DND-41 (cell line): ENCODE measurements around the gene TEFM.
"Not testable (repeated sequence)": the region's sequence is repeated elsewhere in the genome, so short reads cannot be mapped to it uniquely, and the experiment has no call there.

ENCODE experiments used
- ATAC-seq: fragments of 200-7000 bp; cut with Tn5 transposase; 3 replicates; pipeline ENCODE4 v1.9.1; 2021; ENCODE audit warnings: low read depth; ENCODE audit not compliant: insufficient read depth
- DNase-seq: peaks from one replicate; pipeline ENCODE4 v3.0.0-alpha.2; 2020
- H2AFZ ChIP-seq: 2 replicates; pipeline ENCODE4 v1.6.0; 2012; ENCODE audit warnings: low read depth, low read length
- H3K27ac ChIP-seq: 2 replicates; pipeline ENCODE4 v1.5.1; 2012; ENCODE audit warnings: low read length, inconsistent platforms
- H3K27me3 ChIP-seq: fragments of 200-600 bp; sonication (generic); 2 replicates; pipeline ENCODE4 v1.6.0; 2012; ENCODE audit warnings: low read length, mild to moderate bottlenecking, inconsistent platforms; ENCODE audit not compliant: insufficient read depth, poor library complexity
- H3K36me3 ChIP-seq: 2 replicates; pipeline ENCODE4 v1.5.1; 2012; ENCODE audit warnings: low read length, inconsistent platforms; ENCODE audit not compliant: insufficient read depth
- H3K4me1 ChIP-seq: 2 replicates; pipeline ENCODE4 v1.5.1; 2012; ENCODE audit warnings: mild to moderate bottlenecking, low read length; ENCODE audit not compliant: insufficient read depth
- H3K4me2 ChIP-seq: 2 replicates; pipeline ENCODE4 v1.6.0; 2012; ENCODE audit warnings: mild to moderate bottlenecking, moderate library complexity, low read length, inconsistent platforms; ENCODE audit not compliant: insufficient read depth
- H3K4me3 ChIP-seq, 2 experiments: fragments of 200-600 bp in 1 of 2; shearing (Covaris generic) in 1 of 2; 2 replicates each; pipeline ENCODE4 v1.5.1; 2012 to 2016; ENCODE audit warnings: inconsistent platforms in 2 of 2, low read length in 2 of 2, mild to moderate bottlenecking in 2 of 2, low read depth in 1 of 2, moderate library complexity in 1 of 2
- H3K79me2 ChIP-seq: 2 replicates; pipeline ENCODE4 v1.6.0; 2012; ENCODE audit warnings: low read length, inconsistent platforms; ENCODE audit not compliant: insufficient read depth
- H3K9ac ChIP-seq: 2 replicates; pipeline ENCODE4 v1.6.0; 2012; ENCODE audit warnings: low read depth, mild to moderate bottlenecking, inconsistent platforms, low read length, moderate library complexity
- H3K9me3 ChIP-seq: 2 replicates; pipeline ENCODE4 v1.5.1; 2012; ENCODE audit warnings: low read length, moderate library complexity, mild to moderate bottlenecking, inconsistent platforms; ENCODE audit not compliant: insufficient read depth, severe bottlenecking
- H4K20me1 ChIP-seq: 2 replicates; pipeline ENCODE4 v1.6.0; 2012; ENCODE audit warnings: low read length; ENCODE audit not compliant: insufficient read depth
- CTCF ChIP-seq: IDR thresholded peaks from 2 replicates; pipeline ENCODE4 v1.5.1; 2012; ENCODE audit warnings: borderline replicate concordance, low read length, moderate library complexity, mild to moderate bottlenecking; ENCODE audit not compliant: poor library complexity, severe bottlenecking; ENCODE audit errors: extremely low read depth
- EZH2 ChIP-seq: IDR thresholded peaks from 3 replicates; pipeline ENCODE4 v1.6.1; 2012; ENCODE audit warnings: borderline replicate concordance, low read depth, mild to moderate bottlenecking, moderate library complexity, low read length, inconsistent platforms; ENCODE audit not compliant: severe bottlenecking

The TEFM gene

GRCh38 chr17:30942308-30943079, 36.5 kb upstream of the TEFM start:
- Histone ChIP-seq H3K9me3 (no peaks in the 10 kb centered on the region), H4K20me1 (no peaks in the 10 kb centered on the region)

GRCh38 chr17:30939051-30939689, 33.1 kb upstream of the TEFM start:
- TF ChIP-seq EZH2, result no peak
- no peak for TF ChIP-seq CTCF

More at GRCh38 chr17:30942308-30943079, 36.5 kb upstream of the TEFM start:
- Histone ChIP-seq H3K4me3 (no peak overlapping the region), H3K4me1 (peaks cover 4% of the 10 kb centered on the region; the same call in 1 of the 2 replicates), H3K27ac (no peak overlapping the region), H3K79me2 (no peaks in the 10 kb centered on the region), H3K9ac (no peak overlapping the region), H3K4me2 (no peak overlapping the region), H2AFZ (no peak overlapping the region), H3K36me3 (no peaks in the 10 kb centered on the region), H3K27me3 (no peaks in the 10 kb centered on the region)
- DNase-seq (no peak), ATAC-seq (no peak)
- TF ChIP-seq CTCF (no peak), EZH2 (no peak)

DNA sequence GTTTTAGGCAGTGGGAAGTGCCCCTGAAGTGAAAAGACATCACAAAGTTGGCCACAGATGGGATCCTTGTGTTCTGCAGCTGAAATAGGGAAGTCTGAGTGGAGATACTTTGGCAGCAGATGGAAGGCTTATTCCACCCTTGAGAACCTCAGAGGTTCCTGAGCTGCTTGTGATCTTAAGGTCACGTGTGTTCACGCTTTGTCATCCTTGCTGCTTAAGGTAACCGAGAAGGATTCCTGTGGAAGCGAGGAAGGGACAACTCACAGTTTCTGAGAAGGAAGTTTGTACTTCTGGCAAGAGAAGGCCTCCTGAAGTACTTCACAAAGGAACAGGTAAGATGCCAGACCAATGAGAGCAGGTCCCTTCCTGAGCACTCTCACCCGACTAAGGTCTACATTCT, 27.9 kb upstream of the TEFM start:
- DNase-seq (no peak), ATAC-seq (no peak)
- Histone ChIP-seq H2AFZ (no peak overlapping the region), H3K36me3 (no peaks in the 10 kb centered on the region), H3K9ac (no peak overlapping the region), H3K27me3 (peaks cover 3% of the 10 kb centered on the region), H3K4me2 (no peak overlapping the region), H4K20me1 (no peaks in the 10 kb centered on the region), H3K4me1 (no peaks in the 10 kb centered on the region), H3K27ac (no peak overlapping the region), H3K79me2 (no peaks in the 10 kb centered on the region), H3K9me3 (no peaks in the 10 kb centered on the region), H3K4me3 (no peak overlapping the region)
- TF ChIP-seq CTCF, result no peak
- no peak for TF ChIP-seq EZH2

More at GRCh38 chr17:30939051-30939689, 33.1 kb upstream of the TEFM start:
- Histone ChIP-seq H3K27me3 (peaks cover under 1% of the 10 kb centered on the region), H3K4me2 (no peak overlapping the region), H3K4me1 (peaks cover 4% of the 10 kb centered on the region; the same call in 1 of the 2 replicates), H3K79me2 (no peaks in the 10 kb centered on the region), H3K27ac (no peak overlapping the region), H4K20me1 (no peaks in the 10 kb centered on the region), H3K36me3 (no peaks in the 10 kb centered on the region), H2AFZ (no peak overlapping the region), H3K9me3 (no peaks in the 10 kb centered on the region), H3K4me3 (no peak overlapping the region), H3K9ac (no peak overlapping the region)
- ATAC-seq, result no peak
- peak; percentile 11 for DNase-seq

DNA sequence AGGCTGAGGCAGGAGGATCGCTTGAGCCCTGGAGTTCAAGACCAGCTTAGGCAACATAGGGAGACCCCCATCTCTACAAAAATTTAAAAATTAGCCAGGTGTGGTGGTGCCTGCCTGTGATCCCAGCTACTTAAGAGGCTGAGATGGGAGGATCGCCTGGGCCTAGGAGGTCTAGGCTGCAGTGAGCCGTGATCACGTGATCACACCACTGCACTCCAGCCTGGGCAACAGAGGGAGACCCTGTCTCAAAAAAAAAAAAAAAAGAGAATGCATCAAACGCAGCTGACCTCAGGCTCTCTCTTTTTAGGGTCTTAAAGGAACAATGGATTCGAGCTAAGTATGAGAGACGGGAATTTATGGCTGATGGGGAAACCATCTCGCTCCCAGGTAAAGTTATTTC, 25.5 kb upstream of the TEFM start:
- H3K27ac ChIP-seq, H3K9ac ChIP-seq, H3K27me3 ChIP-seq, H2AFZ ChIP-seq, H3K4me3 ChIP-seq, H3K36me3 ChIP-seq, H3K4me2 ChIP-seq, H3K4me1 ChIP-seq, H3K79me2 ChIP-seq, DNase-seq, ATAC-seq, H3K9me3 ChIP-seq, H4K20me1 ChIP-seq: not testable (repeated sequence)
